GM12891 (cell line): ENCODE results near the gene SLC17A6.

Source experiments
- POLR2A ChIP-seq: IDR thresholded peaks from 2 replicates; pipeline ENCODE4 v1.6.1; 2011; ENCODE audit warnings: low read depth, low read length, control low read depth
- POLR2AphosphoS5 ChIP-seq: IDR thresholded peaks from 2 replicates; pipeline ENCODE4 v1.6.1; 2011; ENCODE audit warnings: low read depth, low read length, control low read depth
- SPI1 ChIP-seq: IDR thresholded peaks from 2 replicates; pipeline ENCODE4 v1.6.1; 2011; ENCODE audit warnings: low read depth, low read length, control low read depth

DNA sequence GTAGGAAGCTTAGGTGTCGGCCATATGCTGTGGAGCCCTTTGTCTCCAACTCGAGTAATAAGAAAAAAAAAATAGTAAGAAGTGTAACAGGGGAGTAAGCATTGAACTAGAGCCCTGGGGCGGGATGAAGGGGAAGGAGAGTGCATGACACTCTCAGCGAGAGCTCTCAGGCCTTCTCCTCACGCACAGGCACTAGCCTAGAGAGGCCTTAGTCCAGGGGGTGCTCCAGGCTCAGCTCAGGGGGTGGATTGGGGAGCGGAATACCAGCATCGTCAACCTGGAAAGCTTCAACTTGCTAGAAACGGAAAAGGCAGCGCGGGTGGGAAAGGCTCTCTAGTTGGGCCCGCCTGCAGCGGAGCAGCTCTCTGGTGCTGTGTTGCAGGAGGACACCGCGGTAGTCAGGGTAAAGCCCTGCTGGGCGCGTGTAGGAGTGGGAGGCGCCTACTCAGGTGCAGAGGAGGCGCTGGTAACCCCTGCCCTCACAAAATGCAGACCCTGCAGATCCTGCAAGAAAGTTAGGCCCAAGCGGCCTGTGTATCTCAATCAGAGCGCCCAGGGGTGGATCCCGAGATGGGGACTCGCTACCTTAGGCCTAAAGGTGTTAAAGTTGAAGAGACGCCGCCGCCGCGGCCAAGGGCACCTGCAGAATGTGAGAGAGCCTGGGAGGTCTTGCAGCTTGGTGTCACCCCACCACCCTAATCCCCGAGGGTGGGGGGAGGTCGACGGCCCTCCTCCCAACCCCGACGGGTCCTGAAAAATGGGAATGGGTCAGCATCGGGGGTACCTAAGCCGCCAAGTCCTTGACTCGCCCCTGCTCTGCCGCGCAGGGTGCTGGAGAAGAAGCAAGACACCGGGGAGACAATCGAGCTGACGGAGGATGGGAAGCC, 2.8 kb downstream of the SLC17A6 start:
- TF ChIP-seq POLR2AphosphoS5 (no peak), POLR2A (no peak), SPI1 (no peak)
